Uterus (tissue), 4 donors: Measurements from ENCODE around the gene RPL37A. TPM values are rescaled to one million over a fixed set of nuclear protein-coding genes. Genes with fewer than 3 reads are reported as not detected.

Experiments
- DNase-seq, 2 donors: peaks; one replicate each; pipeline ENCODE4 v3.0.0-alpha.2; 2019 to 2020
- H3K27ac ChIP-seq, 2 donors: fragments of 200-600 bp; sonication (generic); 1 replicate in 1 of 2; 2 replicates in 1 of 2; pipeline ENCODE4 v1.5.1; 2016 to 2018
- H3K27me3 ChIP-seq, 2 donors: fragments of 200-600 bp; sonication (generic); one replicate each; pipeline ENCODE4 v1.5.1; 2018 to 2019; ENCODE audit warnings: control low read depth in 1 of 2
- H3K36me3 ChIP-seq, 2 donors: fragments of 200-600 bp; sonication (generic); one replicate each; pipeline ENCODE4 v1.5.1; 2019; ENCODE audit warnings: control low read depth in 1 of 2
- H3K4me1 ChIP-seq, 2 donors: fragments of 200-600 bp; sonication (generic); one replicate each; pipeline ENCODE4 v1.5.1; 2018 to 2019; ENCODE audit warnings: control low read depth in 1 of 2
- H3K4me3 ChIP-seq, 2 donors: fragments of 200-600 bp; sonication (generic); 1 replicate in 1 of 2; 2 replicates in 1 of 2; pipeline ENCODE4 v1.5.1; 2018 to 2019; ENCODE audit warnings: mild to moderate bottlenecking in 1 of 2
- H3K9me3 ChIP-seq, 2 donors: fragments of 200-600 bp; sonication (generic); one replicate each; pipeline ENCODE4 v1.5.1; 2019; ENCODE audit warnings: control low read depth in 1 of 2
- POLR2A ChIP-seq, 2 donors: fragments of 450-650 bp; IDR thresholded peaks; one replicate each; pipeline ENCODE4 v1.6.1; 2016; ENCODE audit warnings: antibody characterized with exemption in 2 of 2, mild to moderate bottlenecking in 1 of 2, moderate library complexity in 1 of 2
- intact Hi-C: fragments of 100-400 bp; cut with DNase I; formaldehyde crosslinking; loops from one replicate; pipeline ENCODE4 v1.15.1; 2023; ENCODE audit warnings: low total_unique reads
- total RNA-seq, 4 donors: library from RNA; depleted of rRNA in 3 of 4; stranded (reverse); fragments of >200 nt in 3 of 4; gene quantifications; one replicate each; pipeline versions ENCODE4 v1.1.0 to v1.2.4, GENCODE V29; 2014 to 2023
- TF ChIP-seq, protein P1 (sequence below), 4 experiments: fragments of 200-600 bp in 2 of 4; fragments of 450-650 bp in 2 of 4; sonication (generic) in 2 of 4; IDR thresholded peaks; one replicate each; pipeline ENCODE4 v1.5.1; 2016 to 2019; ENCODE audit warnings: antibody characterized with exemption in 4 of 4, mild to moderate bottlenecking in 2 of 4, moderate library complexity in 1 of 4
- donor health status: DM: yes; HTN: yes; CAD: no.

The RPL37A gene
- total RNA-seq, 4 donors from 2014 or later = 716 to 2,917 (median 2,308) TPM

DNA sequence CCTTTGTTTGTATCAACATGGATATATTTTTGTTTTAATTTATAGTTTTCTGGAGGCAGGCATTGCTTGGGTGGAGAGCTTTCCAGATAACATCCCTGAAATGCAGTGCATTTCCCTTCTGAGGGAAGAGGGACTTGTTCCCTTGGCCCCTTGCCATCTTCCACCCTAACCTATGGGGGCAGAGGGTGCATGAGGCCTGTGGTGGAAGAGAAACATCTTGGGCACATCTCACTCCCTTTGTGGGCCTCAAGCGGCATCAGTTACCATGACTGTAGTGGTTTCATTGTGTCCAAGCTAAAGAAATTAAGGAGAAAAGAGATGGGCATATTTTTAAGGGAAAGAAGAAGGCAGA lies 5.3 kb upstream of the RPL37A start:
- intact Hi-C loops = no loop called here
- TF ChIP-seq, protein P1, sequence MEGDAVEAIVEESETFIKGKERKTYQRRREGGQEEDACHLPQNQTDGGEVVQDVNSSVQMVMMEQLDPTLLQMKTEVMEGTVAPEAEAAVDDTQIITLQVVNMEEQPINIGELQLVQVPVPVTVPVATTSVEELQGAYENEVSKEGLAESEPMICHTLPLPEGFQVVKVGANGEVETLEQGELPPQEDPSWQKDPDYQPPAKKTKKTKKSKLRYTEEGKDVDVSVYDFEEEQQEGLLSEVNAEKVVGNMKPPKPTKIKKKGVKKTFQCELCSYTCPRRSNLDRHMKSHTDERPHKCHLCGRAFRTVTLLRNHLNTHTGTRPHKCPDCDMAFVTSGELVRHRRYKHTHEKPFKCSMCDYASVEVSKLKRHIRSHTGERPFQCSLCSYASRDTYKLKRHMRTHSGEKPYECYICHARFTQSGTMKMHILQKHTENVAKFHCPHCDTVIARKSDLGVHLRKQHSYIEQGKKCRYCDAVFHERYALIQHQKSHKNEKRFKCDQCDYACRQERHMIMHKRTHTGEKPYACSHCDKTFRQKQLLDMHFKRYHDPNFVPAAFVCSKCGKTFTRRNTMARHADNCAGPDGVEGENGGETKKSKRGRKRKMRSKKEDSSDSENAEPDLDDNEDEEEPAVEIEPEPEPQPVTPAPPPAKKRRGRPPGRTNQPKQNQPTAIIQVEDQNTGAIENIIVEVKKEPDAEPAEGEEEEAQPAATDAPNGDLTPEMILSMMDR (IDR thresholded peaks at IDR 0.05) = no peak
- no peak for TF ChIP-seq POLR2A (IDR thresholded peaks at IDR 0.05)
- DNase-seq = no peak
- Histone ChIP-seq H3K27me3 (no peaks in the 10 kb centered on the region), H3K4me1 (no peaks in the 10 kb centered on the region), H3K36me3 (no peaks in the 10 kb centered on the region), H3K4me3 (no peak overlapping the region), H3K27ac (peak overlapping the region in 1 of 2 donors; percentile 62), H3K9me3 (no peaks in the 10 kb centered on the region)

DNA sequence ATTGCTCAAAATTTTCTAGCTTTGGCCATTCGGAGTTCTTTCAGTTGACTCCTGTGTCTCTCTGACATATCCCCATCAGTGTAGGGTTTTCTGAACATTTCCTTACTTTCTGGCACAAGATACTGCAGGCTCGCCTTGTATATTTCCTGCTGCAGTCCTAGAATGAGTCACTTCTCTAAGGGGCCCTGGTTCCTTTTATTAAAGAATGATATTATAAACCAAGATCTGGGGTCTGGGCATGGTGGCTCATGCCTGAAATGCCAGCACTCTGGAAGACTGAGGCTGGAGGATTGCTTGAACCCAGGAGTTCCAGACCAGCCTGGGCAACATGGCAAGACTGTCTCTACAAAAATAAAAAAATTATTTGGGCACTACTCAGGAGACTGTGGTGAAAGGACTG lies 3.0 kb upstream of the RPL37A start:
- Histone ChIP-seq H3K36me3 (no peaks in the 10 kb centered on the region), H3K9me3 (no peaks in the 10 kb centered on the region), H3K27ac (no peak overlapping the region), H3K27me3 (no peaks in the 10 kb centered on the region), H3K4me3 (no peak overlapping the region), H3K4me1 (peaks cover 0 to 9% of the 10 kb centered on the region in 2 donors)
- intact Hi-C loops = no loop called here
- no peak for TF ChIP-seq POLR2A (IDR thresholded peaks at IDR 0.05)
- TF ChIP-seq, protein P1 (IDR thresholded peaks at IDR 0.05) = no peak
- no peak for DNase-seq

DNA sequence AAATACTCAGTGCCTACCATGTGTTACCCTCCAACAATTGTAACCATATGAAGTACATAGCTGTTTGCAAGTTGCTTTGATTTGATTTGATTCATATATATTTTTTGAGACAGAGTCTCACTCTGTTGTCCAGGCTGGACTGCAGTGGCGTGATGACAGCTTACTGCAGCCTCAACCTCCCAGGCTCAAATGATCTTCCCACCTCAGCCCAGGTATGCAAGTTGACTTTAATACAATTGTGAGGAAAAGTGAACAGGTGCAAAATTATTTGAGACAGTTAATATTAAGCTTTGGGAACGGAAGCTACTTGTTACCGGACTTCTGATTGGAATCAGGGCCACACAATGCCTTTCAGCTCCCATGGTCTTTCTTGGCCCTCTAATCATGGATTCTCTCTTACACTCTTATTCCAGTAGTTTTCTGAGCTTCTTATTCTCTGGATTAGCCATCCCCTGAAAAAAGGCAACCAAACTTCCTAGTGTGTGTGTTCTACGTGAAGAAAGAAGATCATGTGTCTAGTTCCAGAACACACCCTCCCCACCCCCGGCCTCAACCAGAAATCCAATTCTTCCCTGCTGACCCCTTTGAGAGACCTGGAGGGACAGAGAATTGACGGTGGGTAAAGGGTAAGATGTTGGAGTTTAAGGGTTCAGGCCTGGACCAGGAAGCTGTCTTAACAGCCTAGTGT lies 1.1 kb upstream of the RPL37A start:
- no peaks in the 10 kb centered on the region for H3K36me3 ChIP-seq
- no peaks in the 10 kb centered on the region for H3K27me3 ChIP-seq
- intact Hi-C loops = no loop called here
- DNase-seq = no peak
- no peaks in the 10 kb centered on the region for H3K9me3 ChIP-seq
- peaks cover 0 to 16% of the 10 kb centered on the region in 2 donors for H3K4me1 ChIP-seq
- H3K27ac ChIP-seq = peak overlapping the region; percentile 82 to 87
- no peak for TF ChIP-seq POLR2A (IDR thresholded peaks at IDR 0.05)
- TF ChIP-seq, protein P1 (IDR thresholded peaks at IDR 0.05) = no peak
- H3K4me3 ChIP-seq = peak overlapping the region; percentile 74 to 93

DNA sequence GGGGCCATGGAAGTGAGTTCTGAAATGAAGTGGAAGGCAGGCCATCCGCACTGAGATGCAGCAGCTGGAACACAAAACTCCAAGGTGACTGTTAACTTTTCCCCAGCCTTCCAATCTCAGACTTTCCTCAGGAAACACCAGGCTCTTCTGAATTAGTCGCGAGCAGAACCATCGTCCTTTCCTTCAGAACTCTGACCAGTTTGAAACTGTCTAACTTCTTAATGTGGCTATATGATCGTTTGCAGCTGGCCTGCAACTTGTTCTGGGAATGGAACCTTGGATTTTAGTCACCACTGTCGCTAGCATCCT lies 620 bp upstream of the RPL37A start:
- peaks cover 0 to 17% of the 10 kb centered on the region in 2 donors for H3K4me1 ChIP-seq
- peak overlapping the region; percentile 82 to 87 for H3K27ac ChIP-seq
- peak overlapping the region; percentile 74 to 93 for H3K4me3 ChIP-seq
- no peaks in the 10 kb centered on the region for H3K27me3 ChIP-seq
- H3K36me3 ChIP-seq = no peaks in the 10 kb centered on the region
- H3K9me3 ChIP-seq = no peaks in the 10 kb centered on the region
- intact Hi-C loops = no loop called here
- no peak for TF ChIP-seq POLR2A (IDR thresholded peaks at IDR 0.05)
- TF ChIP-seq, protein P1 (IDR thresholded peaks at IDR 0.05) = no peak
- no peak for DNase-seq

DNA sequence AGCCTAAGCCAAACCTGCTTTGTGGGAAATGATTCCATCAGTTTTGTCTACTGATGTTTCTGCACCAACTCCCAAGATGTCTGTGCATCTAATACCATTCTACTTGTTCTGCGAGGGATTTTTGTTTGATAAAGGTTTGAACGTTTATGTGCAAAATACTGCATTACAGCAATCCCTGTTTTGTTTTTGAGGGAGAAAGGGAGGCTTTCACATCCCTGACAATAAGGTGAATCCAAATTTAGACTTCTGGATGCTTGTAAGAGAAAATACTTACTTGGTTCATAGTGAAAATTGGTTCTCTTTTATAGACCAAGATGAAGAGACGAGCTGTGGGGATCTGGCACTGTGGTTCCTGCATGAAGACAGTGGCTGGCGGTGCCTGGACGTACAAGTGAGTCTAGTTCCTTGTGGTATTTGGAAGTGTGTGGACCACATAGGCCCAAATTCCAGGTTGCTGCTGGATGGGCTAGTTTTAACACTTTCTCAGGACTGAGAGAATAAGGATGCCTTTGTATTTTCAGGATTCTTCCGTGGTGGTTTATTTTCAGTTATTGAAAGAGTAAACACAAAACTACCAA lies 1.1 kb downstream of the RPL37A start:
- TF ChIP-seq POLR2A (IDR thresholded peaks at IDR 0.05) = no peak
- TF ChIP-seq, protein P1 (IDR thresholded peaks at IDR 0.05) = no peak
- Histone ChIP-seq H3K27ac (peak overlapping the region; percentile 82 to 87), H3K4me1 (peaks cover 0 to 17% of the 10 kb centered on the region in 2 donors), H3K4me3 (peak overlapping the region; percentile 74 to 93), H3K36me3 (no peaks in the 10 kb centered on the region), H3K9me3 (no peaks in the 10 kb centered on the region), H3K27me3 (no peaks in the 10 kb centered on the region)
- DNase-seq = no peak
- intact Hi-C loops = no loop called here
